ENCODE results near the gene CASR. TPM values are rescaled to one million over a fixed set of nuclear protein-coding genes. Genes with fewer than 3 reads are reported as not detected.

The CASR gene
- total RNA-seq, 4 donors from 2014 or later: 0.37 to 1.4 TPM; not detected in 2

GRCh38 chr3:122294359-122294758 lies 110.9 kb downstream of the CASR start:
- in situ Hi-C loops (cut with MboI; ENCODE audit: low pct_ligation_motif_present in 1 of 4, low pct_unique_long_range_greater_than_20kb in 1 of 4, low sequenced_read_pairs in 3 of 4) (no loop called here), intact Hi-C loops (cut with DNase I; ENCODE audit: low total_unique reads) (no loop called here)
- peaks cover 0 to 5% (median 3%) of the 10 kb centered on the region in 4 donors for H3K4me1 ChIP-seq
- H3K27me3 ChIP-seq: no peaks in the 10 kb centered on the region
- WGBS, 2 donors (ENCODE audit: low coverage in 1 of 2): 50 to 62% methylated on average over 6 of the region's 6 CpGs
- no peak overlapping the region for H3K4me3 ChIP-seq
- no peak overlapping the region for H3K27ac ChIP-seq
- TF ChIP-seq, protein P1, sequence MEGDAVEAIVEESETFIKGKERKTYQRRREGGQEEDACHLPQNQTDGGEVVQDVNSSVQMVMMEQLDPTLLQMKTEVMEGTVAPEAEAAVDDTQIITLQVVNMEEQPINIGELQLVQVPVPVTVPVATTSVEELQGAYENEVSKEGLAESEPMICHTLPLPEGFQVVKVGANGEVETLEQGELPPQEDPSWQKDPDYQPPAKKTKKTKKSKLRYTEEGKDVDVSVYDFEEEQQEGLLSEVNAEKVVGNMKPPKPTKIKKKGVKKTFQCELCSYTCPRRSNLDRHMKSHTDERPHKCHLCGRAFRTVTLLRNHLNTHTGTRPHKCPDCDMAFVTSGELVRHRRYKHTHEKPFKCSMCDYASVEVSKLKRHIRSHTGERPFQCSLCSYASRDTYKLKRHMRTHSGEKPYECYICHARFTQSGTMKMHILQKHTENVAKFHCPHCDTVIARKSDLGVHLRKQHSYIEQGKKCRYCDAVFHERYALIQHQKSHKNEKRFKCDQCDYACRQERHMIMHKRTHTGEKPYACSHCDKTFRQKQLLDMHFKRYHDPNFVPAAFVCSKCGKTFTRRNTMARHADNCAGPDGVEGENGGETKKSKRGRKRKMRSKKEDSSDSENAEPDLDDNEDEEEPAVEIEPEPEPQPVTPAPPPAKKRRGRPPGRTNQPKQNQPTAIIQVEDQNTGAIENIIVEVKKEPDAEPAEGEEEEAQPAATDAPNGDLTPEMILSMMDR (IDR thresholded peaks at IDR 0.05): no peak
- TF ChIP-seq POLR2AphosphoS5 (IDR thresholded peaks at IDR 0.05) (no peak), POLR2A (IDR thresholded peaks at IDR 0.05) (no peak), EP300 (IDR thresholded peaks at IDR 0.05; ENCODE audit: low read depth) (no peak)
- DNase-seq: no peak
- no peaks in the 10 kb centered on the region for H3K9me3 ChIP-seq
- no peaks in the 10 kb centered on the region for H3K36me3 ChIP-seq

DNA sequence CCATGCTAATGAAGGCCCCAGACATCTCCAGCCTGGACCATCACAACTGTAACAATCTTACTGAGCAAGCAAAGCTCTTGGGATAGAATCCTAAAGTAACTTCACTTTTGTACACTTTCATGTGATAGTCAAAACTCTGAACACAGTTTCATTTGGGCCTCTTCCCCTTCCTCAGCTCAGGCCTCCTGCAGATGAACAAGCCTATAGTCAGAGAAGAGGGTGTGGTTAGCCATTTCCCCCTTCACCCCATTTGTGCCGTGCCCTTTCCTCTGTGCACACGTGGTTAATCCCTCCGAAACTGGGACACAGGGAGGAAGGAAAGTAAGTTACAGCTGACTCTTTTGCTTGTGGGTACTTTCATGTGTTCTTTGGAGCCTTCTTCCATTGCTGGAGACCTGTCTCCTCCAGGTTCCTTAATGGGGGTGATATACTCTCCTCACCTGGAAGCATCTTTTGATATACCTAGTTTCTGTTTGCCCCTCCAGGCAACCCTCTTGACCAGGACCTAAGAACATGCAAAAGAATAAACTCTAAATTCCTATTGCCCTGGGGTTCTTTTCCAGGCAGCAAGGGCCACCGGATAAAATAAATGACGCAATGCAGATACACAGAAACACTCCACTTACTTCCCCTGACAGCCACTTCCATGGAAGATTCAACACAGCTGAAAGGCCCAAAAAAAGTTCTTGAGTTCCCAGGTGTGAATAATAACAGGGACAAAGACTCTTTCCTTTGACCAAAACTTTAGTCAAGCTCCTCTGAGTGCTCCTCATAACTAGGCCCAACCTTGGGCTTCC lies 112.0 kb downstream of the CASR start:
- Histone ChIP-seq H3K9me3 (no peaks in the 10 kb centered on the region), H3K4me1 (peaks cover 0 to 5% (median 3%) of the 10 kb centered on the region in 4 donors), H3K4me3 (no peak overlapping the region), H3K27me3 (no peaks in the 10 kb centered on the region), H3K36me3 (no peaks in the 10 kb centered on the region), H3K27ac (no peak overlapping the region)
- in situ Hi-C loops (cut with MboI; ENCODE audit: low pct_ligation_motif_present in 1 of 4, low pct_unique_long_range_greater_than_20kb in 1 of 4, low sequenced_read_pairs in 3 of 4): no loop called here
- WGBS, 2 donors (ENCODE audit: low coverage in 1 of 2): 48 to 52% methylated on average over 5 of the region's 5 CpGs
- no peak for DNase-seq
- TF ChIP-seq, protein P1 (IDR thresholded peaks at IDR 0.05): no peak
- TF ChIP-seq POLR2AphosphoS5 (IDR thresholded peaks at IDR 0.05) (no peak), POLR2A (IDR thresholded peaks at IDR 0.05) (no peak), EP300 (IDR thresholded peaks at IDR 0.05; ENCODE audit: low read depth) (no peak)
- intact Hi-C loops (cut with DNase I; ENCODE audit: low total_unique reads): no loop called here

DNA sequence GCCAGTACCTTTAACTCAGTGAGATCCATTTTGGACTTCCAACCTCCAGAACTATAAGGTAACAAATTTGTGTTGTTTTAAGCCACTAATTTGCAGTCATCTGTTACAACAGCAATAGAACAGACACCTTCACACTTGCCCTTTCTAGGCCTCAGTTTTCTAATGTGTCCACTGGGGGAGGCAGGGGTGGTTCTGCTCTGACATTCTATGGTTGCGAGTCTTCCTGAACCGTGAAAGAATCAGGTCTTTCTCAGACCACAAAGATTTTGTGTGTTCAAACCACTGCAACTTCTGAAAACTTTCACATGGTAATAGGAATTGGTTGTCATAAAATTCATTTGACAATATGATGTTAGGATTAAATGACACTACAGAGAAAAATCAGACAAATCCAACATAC lies 114.8 kb downstream of the CASR start:
- Histone ChIP-seq H3K36me3 (no peaks in the 10 kb centered on the region), H3K27ac (no peak overlapping the region), H3K9me3 (no peaks in the 10 kb centered on the region), H3K4me1 (peaks cover 0 to 5% (median 3%) of the 10 kb centered on the region in 4 donors), H3K4me3 (no peak overlapping the region), H3K27me3 (no peaks in the 10 kb centered on the region)
- intact Hi-C loops (cut with DNase I; ENCODE audit: low total_unique reads) (no loop called here), in situ Hi-C loops (cut with MboI; ENCODE audit: low pct_ligation_motif_present in 1 of 4, low pct_unique_long_range_greater_than_20kb in 1 of 4, low sequenced_read_pairs in 3 of 4) (no loop called here)
- whole genome bisulfite sequencing, 2 donors (ENCODE audit: low coverage in 1 of 2): 35 to 81% methylated on average over 2 of the region's 2 CpGs
- no peak for DNase-seq
- TF ChIP-seq EP300 (IDR thresholded peaks at IDR 0.05; ENCODE audit: low read depth) (no peak), POLR2AphosphoS5 (IDR thresholded peaks at IDR 0.05) (no peak), POLR2A (IDR thresholded peaks at IDR 0.05) (no peak)
- TF ChIP-seq, protein P1 (IDR thresholded peaks at IDR 0.05): no peak

GRCh38 chr3:122299215-122299614 lies 115.7 kb downstream of the CASR start:
- intact Hi-C loops (cut with DNase I; ENCODE audit: low total_unique reads): no loop called here
- no peak for TF ChIP-seq POLR2A (IDR thresholded peaks at IDR 0.05)
- TF ChIP-seq, protein P1 (IDR thresholded peaks at IDR 0.05): no peak
- no peak for TF ChIP-seq POLR2AphosphoS5 (IDR thresholded peaks at IDR 0.05)
- TF ChIP-seq EP300 (IDR thresholded peaks at IDR 0.05; ENCODE audit: low read depth): no peak
- Histone ChIP-seq H3K36me3 (no peaks in the 10 kb centered on the region), H3K4me1 (peaks cover 0 to 5% (median 3%) of the 10 kb centered on the region in 4 donors), H3K9me3 (no peaks in the 10 kb centered on the region), H3K27me3 (no peaks in the 10 kb centered on the region), H3K4me3 (no peak overlapping the region), H3K27ac (no peak overlapping the region)
- no peak for DNase-seq
- in situ Hi-C loops (cut with MboI; ENCODE audit: low pct_ligation_motif_present in 1 of 4, low pct_unique_long_range_greater_than_20kb in 1 of 4, low sequenced_read_pairs in 3 of 4): no loop called here

All from transverse colon (tissue), 4 donors.